Measurements from ENCODE around the gene PDLIM5.

DNA sequence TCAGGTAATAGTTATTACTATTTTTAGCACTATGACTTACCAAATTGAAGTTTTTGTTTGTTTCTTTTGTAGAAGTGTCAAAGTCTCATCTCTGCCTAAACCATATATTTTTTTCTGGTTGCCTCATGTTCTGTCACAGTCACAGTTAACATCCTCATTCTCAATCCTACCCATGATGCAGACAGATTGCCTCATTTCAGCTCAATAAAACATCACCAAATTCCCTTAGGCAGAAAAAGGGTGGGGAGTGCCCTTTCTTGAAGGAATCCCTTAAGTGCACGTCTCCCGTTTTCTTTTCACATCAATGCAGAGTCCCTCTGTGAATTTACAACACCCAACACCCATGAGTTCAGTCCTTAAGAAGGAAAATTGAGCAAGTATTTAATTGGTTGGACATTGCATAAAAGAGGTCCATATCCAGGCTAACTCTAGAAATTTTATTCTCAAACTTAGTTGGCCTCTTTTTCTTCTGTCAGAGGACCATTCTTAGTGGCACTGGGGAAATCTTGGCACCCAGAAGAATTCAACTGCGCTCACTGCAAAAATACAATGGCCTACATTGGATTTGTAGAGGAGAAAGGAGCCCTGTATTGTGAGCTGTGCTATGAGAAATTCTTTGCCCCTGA, 202.4 kb downstream of the PDLIM5 start:
- no peak for TF ChIP-seq POLR2A (IDR thresholded peaks at IDR 0.05; ENCODE audit: low read depth, low read length)
- no peak for TF ChIP-seq POLR2AphosphoS5 (IDR thresholded peaks at IDR 0.05; ENCODE audit: low read depth, low read length)

All from GM12892 (cell line).